DND-41 (cell line): ENCODE results near the gene MAT2A.

Experiments
- EZH2 ChIP-seq: IDR thresholded peaks from 3 replicates; pipeline ENCODE4 v1.6.1; 2012; ENCODE audit warnings: borderline replicate concordance, low read depth, mild to moderate bottlenecking, moderate library complexity, low read length, inconsistent platforms; ENCODE audit not compliant: severe bottlenecking
- TF ChIP-seq, protein P1 (sequence below): IDR thresholded peaks from 2 replicates; pipeline ENCODE4 v1.5.1; 2012; ENCODE audit warnings: borderline replicate concordance, low read length, moderate library complexity, mild to moderate bottlenecking; ENCODE audit not compliant: poor library complexity, severe bottlenecking; ENCODE audit errors: extremely low read depth

DNA sequence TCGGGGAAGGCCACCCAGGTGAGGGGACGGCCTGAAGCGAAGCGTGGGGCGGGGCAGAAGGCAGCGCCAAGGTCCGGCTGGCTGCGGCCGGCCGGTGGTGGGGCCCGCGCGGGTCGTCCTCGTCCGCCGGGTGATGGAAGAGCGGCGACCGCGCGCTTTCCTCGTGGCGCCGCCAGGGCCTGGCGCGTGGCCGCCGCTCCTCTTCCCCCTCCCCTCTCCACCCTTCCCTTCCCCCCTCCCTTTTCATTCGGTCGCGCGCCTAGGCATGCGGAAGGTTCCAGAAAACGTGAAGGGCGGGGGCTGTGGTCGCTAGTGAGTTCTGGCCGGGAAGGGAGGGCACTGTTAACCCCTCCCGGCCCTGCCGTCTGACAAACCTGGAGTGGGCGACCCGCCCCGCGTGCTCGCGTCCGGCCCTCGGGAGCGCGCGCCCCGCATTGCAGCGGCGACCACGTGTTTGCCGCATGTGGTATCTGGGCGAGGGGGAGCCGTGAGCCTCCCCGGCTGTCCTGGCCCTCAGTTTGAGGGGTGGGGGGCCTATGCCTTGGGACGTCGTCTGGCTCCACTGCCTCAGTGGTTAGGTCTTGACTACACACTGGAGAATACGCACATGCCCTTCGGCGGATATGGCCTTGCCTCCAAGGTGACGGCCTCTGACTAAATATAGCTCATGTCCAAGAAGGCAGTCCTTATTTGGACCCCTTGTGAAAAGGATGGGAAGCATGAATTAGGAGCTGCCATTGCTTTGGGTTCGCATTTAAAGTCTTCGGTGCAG, 579 bp downstream of the MAT2A start:
- TF ChIP-seq, protein P1, sequence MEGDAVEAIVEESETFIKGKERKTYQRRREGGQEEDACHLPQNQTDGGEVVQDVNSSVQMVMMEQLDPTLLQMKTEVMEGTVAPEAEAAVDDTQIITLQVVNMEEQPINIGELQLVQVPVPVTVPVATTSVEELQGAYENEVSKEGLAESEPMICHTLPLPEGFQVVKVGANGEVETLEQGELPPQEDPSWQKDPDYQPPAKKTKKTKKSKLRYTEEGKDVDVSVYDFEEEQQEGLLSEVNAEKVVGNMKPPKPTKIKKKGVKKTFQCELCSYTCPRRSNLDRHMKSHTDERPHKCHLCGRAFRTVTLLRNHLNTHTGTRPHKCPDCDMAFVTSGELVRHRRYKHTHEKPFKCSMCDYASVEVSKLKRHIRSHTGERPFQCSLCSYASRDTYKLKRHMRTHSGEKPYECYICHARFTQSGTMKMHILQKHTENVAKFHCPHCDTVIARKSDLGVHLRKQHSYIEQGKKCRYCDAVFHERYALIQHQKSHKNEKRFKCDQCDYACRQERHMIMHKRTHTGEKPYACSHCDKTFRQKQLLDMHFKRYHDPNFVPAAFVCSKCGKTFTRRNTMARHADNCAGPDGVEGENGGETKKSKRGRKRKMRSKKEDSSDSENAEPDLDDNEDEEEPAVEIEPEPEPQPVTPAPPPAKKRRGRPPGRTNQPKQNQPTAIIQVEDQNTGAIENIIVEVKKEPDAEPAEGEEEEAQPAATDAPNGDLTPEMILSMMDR: no peak
- no peak for TF ChIP-seq EZH2
